Measurements from ENCODE around the gene CTRL. TPM values are rescaled to one million over a fixed set of nuclear protein-coding genes. Genes with fewer than 3 reads are reported as not detected.

The CTRL gene
- total and polyA plus RNA-seq, 12 donors = 0.39 to 2.0 (median 0.84) TPM

DNA sequence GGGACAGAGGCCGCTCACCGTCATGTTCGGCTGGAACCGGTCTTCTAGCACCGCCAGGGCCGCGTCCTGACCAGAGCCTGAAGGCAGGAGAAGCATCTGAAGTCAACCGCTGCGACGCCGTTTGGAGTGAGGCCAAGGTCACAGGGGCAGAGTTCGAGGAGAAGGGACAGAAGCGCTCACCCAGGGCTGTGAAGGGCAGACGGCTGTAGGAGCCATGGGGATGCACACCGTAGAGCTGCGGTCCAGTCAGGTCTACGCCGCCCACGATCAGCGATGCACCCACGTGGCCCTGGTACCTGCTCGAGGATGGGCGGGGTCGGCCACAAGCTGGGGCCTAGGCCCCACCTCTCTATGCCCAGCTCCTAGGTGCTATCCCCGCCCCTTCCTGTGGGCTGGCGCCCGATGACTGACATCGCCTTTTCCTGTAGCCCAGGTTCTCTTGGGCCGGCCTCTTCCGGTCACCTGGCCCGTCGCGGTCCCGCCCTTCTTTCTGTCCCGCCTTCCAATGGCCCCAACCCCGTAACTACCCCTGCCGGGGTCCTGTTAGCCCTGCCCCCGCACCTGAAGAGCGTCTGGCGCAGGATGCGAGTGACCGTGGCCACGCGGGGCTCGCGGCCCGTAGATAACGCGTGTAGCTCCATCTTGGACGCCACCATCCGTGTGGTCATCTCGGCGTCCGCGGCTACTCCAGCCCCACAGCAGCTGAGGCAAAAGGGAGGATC lies 3.9 kb upstream of the CTRL start:
- Histone ChIP-seq H3K27ac (peak overlapping the region; percentile 70 to 98 (median 95)), H3K27me3 (no peaks in the 10 kb centered on the region), H3K9me3 (no peaks in the 10 kb centered on the region), H3K4me3 (peak overlapping the region; percentile 70 to 96 (median 86)), H3K4me1 (peaks cover 4 to 40% (median 33%) of the 10 kb centered on the region in 9 donors), H3K36me3 (peaks cover 0 to 59% (median 9%) of the 10 kb centered on the region in 9 donors)
- TF ChIP-seq, protein P1, sequence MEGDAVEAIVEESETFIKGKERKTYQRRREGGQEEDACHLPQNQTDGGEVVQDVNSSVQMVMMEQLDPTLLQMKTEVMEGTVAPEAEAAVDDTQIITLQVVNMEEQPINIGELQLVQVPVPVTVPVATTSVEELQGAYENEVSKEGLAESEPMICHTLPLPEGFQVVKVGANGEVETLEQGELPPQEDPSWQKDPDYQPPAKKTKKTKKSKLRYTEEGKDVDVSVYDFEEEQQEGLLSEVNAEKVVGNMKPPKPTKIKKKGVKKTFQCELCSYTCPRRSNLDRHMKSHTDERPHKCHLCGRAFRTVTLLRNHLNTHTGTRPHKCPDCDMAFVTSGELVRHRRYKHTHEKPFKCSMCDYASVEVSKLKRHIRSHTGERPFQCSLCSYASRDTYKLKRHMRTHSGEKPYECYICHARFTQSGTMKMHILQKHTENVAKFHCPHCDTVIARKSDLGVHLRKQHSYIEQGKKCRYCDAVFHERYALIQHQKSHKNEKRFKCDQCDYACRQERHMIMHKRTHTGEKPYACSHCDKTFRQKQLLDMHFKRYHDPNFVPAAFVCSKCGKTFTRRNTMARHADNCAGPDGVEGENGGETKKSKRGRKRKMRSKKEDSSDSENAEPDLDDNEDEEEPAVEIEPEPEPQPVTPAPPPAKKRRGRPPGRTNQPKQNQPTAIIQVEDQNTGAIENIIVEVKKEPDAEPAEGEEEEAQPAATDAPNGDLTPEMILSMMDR (IDR thresholded peaks at IDR 0.05) = peak in 1 of 9 donors; percentile 5
- DNase-seq (peak; percentile 92 to 94), ATAC-seq (peak; percentile 90 to 95 (median 92))
- WGBS, 2 donors = 2 to 6% methylated on average over 55 of the region's 55 CpGs
- intact Hi-C loops (cut with DNase I) = loop anchor here in 5 of 10 donors (2.0 to 10.0 kb wide), 6 partner anchors 31 to 411 kb away; partner anchors contain the start of gene RIPOR1 (in 3 of the 5)

DNA sequence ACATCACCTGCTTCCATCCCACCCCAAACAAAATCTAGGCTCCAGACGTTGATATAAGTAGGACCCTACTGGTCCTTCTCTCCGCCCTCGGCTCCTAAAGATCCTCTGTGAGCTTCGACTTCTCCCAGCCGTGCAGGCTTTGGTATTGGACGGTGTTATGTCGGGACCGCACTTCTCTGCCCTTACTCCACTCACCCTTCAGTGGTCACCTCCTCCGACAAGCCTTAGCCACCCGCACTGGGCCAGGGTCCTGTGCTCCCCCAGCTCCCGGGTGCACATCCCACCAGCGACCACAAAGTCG lies 3.4 kb upstream of the CTRL start:
- H3K36me3 ChIP-seq = peaks cover 0 to 59% (median 4%) of the 10 kb centered on the region in 9 donors
- WGBS, 2 donors = 17 to 32% methylated on average over 13 of the region's 13 CpGs
- peak overlapping the region; percentile 70 to 96 (median 86) for H3K4me3 ChIP-seq
- peak overlapping the region; percentile 70 to 98 (median 95) for H3K27ac ChIP-seq
- DNase-seq (no peak), ATAC-seq (peak in 7 of 8 donors; percentile 0 to 28 (median 4))
- H3K9me3 ChIP-seq = no peaks in the 10 kb centered on the region
- intact Hi-C loops (cut with DNase I) = loop anchor here in 5 of 10 donors (5.0 to 10.0 kb wide), 4 partner anchors 57 to 410 kb away; partner anchors contain the start of gene RIPOR1 (in 3 of the 5)
- TF ChIP-seq, protein P1 (IDR thresholded peaks at IDR 0.05) = no peak
- peaks cover 4 to 37% (median 33%) of the 10 kb centered on the region in 9 donors for H3K4me1 ChIP-seq
- H3K27me3 ChIP-seq = no peaks in the 10 kb centered on the region

DNA sequence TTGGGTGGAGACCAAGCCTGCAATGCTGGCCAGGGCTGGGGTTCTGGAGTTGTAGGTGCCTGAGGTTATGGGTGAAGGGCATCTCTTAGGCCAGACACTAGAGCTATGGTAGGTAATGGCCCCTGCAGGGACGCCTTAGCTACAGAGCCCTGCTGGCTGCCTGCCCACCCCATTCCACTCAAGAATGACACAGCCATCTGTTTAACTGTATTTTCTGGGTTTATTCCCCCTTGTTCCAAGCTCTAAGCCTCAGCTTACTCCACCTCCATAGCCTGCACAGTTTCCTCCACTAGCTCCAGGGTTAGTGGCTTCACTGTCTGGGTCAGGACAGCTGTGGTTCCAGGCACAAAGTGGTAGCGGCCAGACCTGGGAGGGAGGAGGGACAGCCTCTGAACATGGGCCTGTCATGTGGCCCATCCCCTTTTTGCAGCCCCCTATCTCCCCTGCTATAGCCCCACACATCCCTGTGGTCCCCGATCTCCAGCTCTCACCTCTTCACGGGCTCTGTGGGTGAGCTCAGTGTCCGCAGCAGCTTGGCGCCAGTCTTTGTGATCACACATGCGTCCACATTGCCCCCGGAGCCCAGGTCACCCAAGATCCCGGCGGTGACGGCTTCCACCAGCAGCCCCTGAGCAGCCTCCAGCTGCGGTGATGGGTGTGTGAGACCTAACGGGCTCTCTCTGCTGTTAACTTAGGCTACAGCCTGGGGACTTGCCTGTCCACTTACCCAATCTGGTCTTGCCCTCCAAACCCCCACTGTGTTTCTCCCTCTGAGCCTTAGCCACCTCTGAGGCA lies 2.8 kb upstream of the CTRL start:
- H3K36me3 ChIP-seq = peaks cover 0 to 59% (median 1%) of the 10 kb centered on the region in 9 donors
- H3K27me3 ChIP-seq = no peaks in the 10 kb centered on the region
- no peaks in the 10 kb centered on the region for H3K9me3 ChIP-seq
- no peak for DNase-seq
- ATAC-seq = peak in 4 of 8 donors; percentile 0 to 4 (median 1)
- H3K4me1 ChIP-seq = peaks cover 4 to 32% (median 27%) of the 10 kb centered on the region in 9 donors
- TF ChIP-seq, protein P1 (IDR thresholded peaks at IDR 0.05) = no peak
- WGBS, 2 donors = 35 to 45% methylated on average over 13 of the region's 13 CpGs
- peak overlapping the region in 8 of 10 donors; percentile 70 to 98 (median 95) for H3K27ac ChIP-seq
- peak overlapping the region in 9 of 10 donors; percentile 70 to 96 (median 86) for H3K4me3 ChIP-seq
- intact Hi-C loops (cut with DNase I) = loop anchor here in 6 of 10 donors (5.0 to 10.0 kb wide), 5 partner anchors 58 to 410 kb away; partner anchors contain the start of gene RIPOR1 (in 3 of the 6)

DNA sequence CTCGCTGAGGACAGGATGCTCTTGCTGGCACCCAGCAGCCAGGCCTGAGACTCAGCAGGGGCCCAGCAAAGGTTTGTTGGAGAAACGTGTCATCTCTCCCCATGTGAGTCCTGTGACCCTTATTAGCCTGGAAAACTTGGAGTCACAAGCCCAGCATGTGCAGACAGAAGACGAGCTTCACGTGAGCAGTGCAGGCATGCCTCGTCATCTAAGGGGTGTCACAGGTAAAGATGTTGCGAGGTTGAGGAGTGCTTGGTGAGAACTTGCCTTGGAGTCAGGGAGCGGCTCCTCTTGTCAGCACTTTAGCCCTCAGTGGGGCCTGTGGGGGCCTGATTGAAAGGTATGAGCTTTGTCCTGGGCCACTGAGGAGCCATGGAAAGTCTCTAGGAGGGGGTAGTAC lies 2.1 kb upstream of the CTRL start:
- intact Hi-C loops (cut with DNase I) = loop anchor here in 5 of 10 donors (5.0 to 10.0 kb wide), 3 partner anchors 111 to 409 kb away; partner anchors contain the start of gene RIPOR1 (in 3 of the 5)
- no peak overlapping the region for H3K27ac ChIP-seq
- WGBS, 2 donors = 80 to 84% methylated on average over 7 of the region's 7 CpGs

More for the DNA sequence above, 2.1 kb upstream of the CTRL start:
- Histone ChIP-seq H3K4me3 (no peak overlapping the region), H3K27me3 (no peaks in the 10 kb centered on the region), H3K9me3 (no peaks in the 10 kb centered on the region), H3K36me3 (peaks cover 0 to 63% (median 5%) of the 10 kb centered on the region in 9 donors), H3K4me1 (peaks cover 4 to 30% (median 26%) of the 10 kb centered on the region in 9 donors)
- TF ChIP-seq, protein P1 (IDR thresholded peaks at IDR 0.05) = no peak
- ATAC-seq (no peak), DNase-seq (no peak)

Measured in heart right ventricle (tissue), 16 donors.